ENCODE data around the gene ARHGAP15. TPM values are rescaled to one million over a fixed set of nuclear protein-coding genes. Genes with fewer than 3 reads are reported as not detected.

The ARHGAP15 gene
- total and polyA plus RNA-seq, 2 experiments from 2014 or later, result 0.26 TPM; not detected in 1

DNA sequence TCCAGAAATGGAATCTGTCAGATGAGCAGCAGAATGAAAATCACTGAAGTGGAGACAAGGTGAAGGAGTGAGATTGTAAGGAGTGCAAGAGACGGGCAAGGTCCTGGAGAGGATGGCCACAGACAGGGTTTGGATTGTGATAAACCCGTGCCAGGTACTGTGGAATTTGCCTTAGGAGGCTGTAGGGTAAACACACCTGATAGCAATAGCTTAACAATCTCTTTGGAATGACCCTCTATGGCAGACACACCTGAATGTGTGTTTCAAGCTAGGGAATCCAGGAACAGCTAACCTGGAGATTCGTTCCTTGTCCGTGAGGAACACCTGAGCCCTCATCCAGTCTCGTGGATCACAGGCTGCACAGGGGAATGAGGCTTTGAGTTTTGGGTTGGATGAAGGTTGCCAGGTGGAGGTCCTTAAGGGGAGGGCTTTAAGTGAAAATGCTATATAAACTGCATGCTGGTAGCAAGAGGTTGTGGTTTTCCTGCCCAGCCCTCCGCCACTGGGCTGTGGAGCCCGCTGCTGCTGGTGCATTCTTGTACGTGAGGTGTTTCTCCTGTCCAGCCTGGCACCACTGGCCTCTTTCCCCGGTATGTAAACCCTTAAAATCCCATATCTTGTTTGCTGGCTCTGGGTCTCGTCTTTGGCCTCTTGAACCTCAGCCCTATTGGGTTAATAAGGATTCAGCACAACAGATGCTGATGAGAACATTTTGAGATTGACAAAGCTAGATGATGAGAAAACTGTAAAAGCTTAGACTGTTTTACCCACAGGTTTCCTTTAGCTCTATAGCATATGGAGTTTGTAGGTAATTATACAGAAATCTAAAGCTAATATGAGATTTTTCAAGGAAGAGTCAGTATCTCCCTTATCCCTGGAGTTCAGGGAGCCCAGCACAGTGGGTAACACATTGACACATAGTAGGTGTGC is 117.9 kb downstream of the ARHGAP15 start:
- no peaks in the 10 kb centered on the region for H3K9me3 Mint-ChIP-seq
- Histone ChIP-seq H3K4me3 (no peak overlapping the region), H3K27ac (ENCODE audit: low read depth) (no peak overlapping the region), H3K27me3 (ENCODE audit: insufficient read depth) (no peaks in the 10 kb centered on the region), H3K79me2 (replicated peaks; ENCODE audit: insufficient read depth) (no peaks in the 10 kb centered on the region), H4K20me1 (replicated peaks; ENCODE audit: insufficient read depth) (no peaks in the 10 kb centered on the region), H3K4me1 (ENCODE audit: insufficient read depth) (peaks cover 2% of the 10 kb centered on the region; the same call in 1 of the 2 replicates), H2AFZ (no peak overlapping the region), H3K9me2 (ENCODE audit: insufficient read depth) (no peaks in the 10 kb centered on the region), H3K4me2 (no peak overlapping the region), H3F3A (replicated peaks; ENCODE audit: low read depth) (no peaks in the 10 kb centered on the region), H3K36me3 (ENCODE audit: insufficient read depth) (no peaks in the 10 kb centered on the region)
- TF ChIP-seq ZNF331 (CRISPR knock-in tag; IDR thresholded peaks at IDR 0.05; ENCODE audit: low read depth), result no peak
- TF ChIP-seq CREB1 (CRISPR knock-in tag; IDR thresholded peaks at IDR 0.05; ENCODE audit: low read depth), result no peak
- TF ChIP-seq, protein P1, sequence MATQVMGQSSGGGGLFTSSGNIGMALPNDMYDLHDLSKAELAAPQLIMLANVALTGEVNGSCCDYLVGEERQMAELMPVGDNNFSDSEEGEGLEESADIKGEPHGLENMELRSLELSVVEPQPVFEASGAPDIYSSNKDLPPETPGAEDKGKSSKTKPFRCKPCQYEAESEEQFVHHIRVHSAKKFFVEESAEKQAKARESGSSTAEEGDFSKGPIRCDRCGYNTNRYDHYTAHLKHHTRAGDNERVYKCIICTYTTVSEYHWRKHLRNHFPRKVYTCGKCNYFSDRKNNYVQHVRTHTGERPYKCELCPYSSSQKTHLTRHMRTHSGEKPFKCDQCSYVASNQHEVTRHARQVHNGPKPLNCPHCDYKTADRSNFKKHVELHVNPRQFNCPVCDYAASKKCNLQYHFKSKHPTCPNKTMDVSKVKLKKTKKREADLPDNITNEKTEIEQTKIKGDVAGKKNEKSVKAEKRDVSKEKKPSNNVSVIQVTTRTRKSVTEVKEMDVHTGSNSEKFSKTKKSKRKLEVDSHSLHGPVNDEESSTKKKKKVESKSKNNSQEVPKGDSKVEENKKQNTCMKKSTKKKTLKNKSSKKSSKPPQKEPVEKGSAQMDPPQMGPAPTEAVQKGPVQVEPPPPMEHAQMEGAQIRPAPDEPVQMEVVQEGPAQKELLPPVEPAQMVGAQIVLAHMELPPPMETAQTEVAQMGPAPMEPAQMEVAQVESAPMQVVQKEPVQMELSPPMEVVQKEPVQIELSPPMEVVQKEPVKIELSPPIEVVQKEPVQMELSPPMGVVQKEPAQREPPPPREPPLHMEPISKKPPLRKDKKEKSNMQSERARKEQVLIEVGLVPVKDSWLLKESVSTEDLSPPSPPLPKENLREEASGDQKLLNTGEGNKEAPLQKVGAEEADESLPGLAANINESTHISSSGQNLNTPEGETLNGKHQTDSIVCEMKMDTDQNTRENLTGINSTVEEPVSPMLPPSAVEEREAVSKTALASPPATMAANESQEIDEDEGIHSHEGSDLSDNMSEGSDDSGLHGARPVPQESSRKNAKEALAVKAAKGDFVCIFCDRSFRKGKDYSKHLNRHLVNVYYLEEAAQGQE (IDR thresholded peaks at IDR 0.05; ENCODE audit: unreplicated experiment), result no peak
- no peak for TF ChIP-seq STAT1 (IDR thresholded peaks at IDR 0.05; ENCODE audit: unreplicated experiment)
- TF ChIP-seq POLR2AphosphoS5 (IDR thresholded peaks at IDR 0.05; ENCODE audit: low read depth), result no peak
- TF ChIP-seq NANOG (IDR thresholded peaks at IDR 0.05; ENCODE audit: borderline replicate concordance), result no peak
- no peak overlapping the region for H3K27ac Mint-ChIP-seq
- ATAC-seq (no peak), DNase-seq (ENCODE audit: low spot score) (no peak)
- H3K4me3 Mint-ChIP-seq, result no peak overlapping the region
- H3K36me3 Mint-ChIP-seq (ENCODE audit: low read depth), result no peaks in the 10 kb centered on the region
- H3K27me3 Mint-ChIP-seq (ENCODE audit: insufficient read depth, low read depth, poor library complexity), result no peaks in the 10 kb centered on the region
- H3K4me1 Mint-ChIP-seq, result peaks cover under 1% of the 10 kb centered on the region; the same call in 2 of the 3 replicates

DNA sequence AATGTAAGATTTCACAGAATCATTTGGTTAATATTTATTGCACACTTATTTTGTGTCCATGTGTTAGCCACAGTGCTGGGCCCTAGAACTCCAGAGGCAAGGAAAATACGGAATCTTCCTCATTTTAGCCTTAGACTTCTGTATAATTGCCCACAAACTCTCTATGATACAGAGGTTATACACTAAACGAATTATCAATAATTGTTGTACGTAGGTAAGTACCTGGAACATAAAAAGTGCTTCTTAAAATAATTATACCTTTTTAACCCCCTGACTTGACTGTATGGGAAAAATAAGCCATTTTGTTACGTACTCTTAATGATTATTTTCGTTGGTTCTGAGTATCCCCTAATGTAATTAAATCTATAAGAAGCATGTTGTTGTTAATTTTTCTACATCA is 119.4 kb downstream of the ARHGAP15 start:
- Histone ChIP-seq H3K9me2 (ENCODE audit: insufficient read depth) (no peaks in the 10 kb centered on the region), H4K20me1 (replicated peaks; ENCODE audit: insufficient read depth) (no peaks in the 10 kb centered on the region), H3K4me1 (ENCODE audit: insufficient read depth) (no peaks in the 10 kb centered on the region), H3K27ac (ENCODE audit: low read depth) (no peak overlapping the region), H3K4me2 (no peak overlapping the region), H3F3A (replicated peaks; ENCODE audit: low read depth) (no peaks in the 10 kb centered on the region), H3K27me3 (ENCODE audit: insufficient read depth) (no peaks in the 10 kb centered on the region), H3K36me3 (ENCODE audit: insufficient read depth) (no peaks in the 10 kb centered on the region), H2AFZ (no peak overlapping the region), H3K79me2 (replicated peaks; ENCODE audit: insufficient read depth) (no peaks in the 10 kb centered on the region), H3K4me3 (no peak overlapping the region)
- H3K4me1 Mint-ChIP-seq, result 0 out of 3 replicates have a peak, but pooled peaks cover 2% of the 10 kb centered on the region
- H3K9me3 Mint-ChIP-seq, result 0 out of 3 replicates have a peak, but pooled peaks cover 2% of the 10 kb centered on the region
- no peaks in the 10 kb centered on the region for H3K27me3 Mint-ChIP-seq (ENCODE audit: insufficient read depth, low read depth, poor library complexity)
- ATAC-seq (no peak), DNase-seq (ENCODE audit: low spot score) (no peak)
- no peak overlapping the region for H3K27ac Mint-ChIP-seq
- H3K4me3 Mint-ChIP-seq, result no peak overlapping the region
- 0 out of 3 replicates have a peak, but pooled peaks cover 4% of the 10 kb centered on the region for H3K36me3 Mint-ChIP-seq (ENCODE audit: low read depth)
- TF ChIP-seq, protein P2, sequence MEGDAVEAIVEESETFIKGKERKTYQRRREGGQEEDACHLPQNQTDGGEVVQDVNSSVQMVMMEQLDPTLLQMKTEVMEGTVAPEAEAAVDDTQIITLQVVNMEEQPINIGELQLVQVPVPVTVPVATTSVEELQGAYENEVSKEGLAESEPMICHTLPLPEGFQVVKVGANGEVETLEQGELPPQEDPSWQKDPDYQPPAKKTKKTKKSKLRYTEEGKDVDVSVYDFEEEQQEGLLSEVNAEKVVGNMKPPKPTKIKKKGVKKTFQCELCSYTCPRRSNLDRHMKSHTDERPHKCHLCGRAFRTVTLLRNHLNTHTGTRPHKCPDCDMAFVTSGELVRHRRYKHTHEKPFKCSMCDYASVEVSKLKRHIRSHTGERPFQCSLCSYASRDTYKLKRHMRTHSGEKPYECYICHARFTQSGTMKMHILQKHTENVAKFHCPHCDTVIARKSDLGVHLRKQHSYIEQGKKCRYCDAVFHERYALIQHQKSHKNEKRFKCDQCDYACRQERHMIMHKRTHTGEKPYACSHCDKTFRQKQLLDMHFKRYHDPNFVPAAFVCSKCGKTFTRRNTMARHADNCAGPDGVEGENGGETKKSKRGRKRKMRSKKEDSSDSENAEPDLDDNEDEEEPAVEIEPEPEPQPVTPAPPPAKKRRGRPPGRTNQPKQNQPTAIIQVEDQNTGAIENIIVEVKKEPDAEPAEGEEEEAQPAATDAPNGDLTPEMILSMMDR (conservative IDR thresholded peaks at IDR 0.05; ENCODE audit: low read depth in 2 of 2), result no peak
- TF ChIP-seq, protein P3, sequence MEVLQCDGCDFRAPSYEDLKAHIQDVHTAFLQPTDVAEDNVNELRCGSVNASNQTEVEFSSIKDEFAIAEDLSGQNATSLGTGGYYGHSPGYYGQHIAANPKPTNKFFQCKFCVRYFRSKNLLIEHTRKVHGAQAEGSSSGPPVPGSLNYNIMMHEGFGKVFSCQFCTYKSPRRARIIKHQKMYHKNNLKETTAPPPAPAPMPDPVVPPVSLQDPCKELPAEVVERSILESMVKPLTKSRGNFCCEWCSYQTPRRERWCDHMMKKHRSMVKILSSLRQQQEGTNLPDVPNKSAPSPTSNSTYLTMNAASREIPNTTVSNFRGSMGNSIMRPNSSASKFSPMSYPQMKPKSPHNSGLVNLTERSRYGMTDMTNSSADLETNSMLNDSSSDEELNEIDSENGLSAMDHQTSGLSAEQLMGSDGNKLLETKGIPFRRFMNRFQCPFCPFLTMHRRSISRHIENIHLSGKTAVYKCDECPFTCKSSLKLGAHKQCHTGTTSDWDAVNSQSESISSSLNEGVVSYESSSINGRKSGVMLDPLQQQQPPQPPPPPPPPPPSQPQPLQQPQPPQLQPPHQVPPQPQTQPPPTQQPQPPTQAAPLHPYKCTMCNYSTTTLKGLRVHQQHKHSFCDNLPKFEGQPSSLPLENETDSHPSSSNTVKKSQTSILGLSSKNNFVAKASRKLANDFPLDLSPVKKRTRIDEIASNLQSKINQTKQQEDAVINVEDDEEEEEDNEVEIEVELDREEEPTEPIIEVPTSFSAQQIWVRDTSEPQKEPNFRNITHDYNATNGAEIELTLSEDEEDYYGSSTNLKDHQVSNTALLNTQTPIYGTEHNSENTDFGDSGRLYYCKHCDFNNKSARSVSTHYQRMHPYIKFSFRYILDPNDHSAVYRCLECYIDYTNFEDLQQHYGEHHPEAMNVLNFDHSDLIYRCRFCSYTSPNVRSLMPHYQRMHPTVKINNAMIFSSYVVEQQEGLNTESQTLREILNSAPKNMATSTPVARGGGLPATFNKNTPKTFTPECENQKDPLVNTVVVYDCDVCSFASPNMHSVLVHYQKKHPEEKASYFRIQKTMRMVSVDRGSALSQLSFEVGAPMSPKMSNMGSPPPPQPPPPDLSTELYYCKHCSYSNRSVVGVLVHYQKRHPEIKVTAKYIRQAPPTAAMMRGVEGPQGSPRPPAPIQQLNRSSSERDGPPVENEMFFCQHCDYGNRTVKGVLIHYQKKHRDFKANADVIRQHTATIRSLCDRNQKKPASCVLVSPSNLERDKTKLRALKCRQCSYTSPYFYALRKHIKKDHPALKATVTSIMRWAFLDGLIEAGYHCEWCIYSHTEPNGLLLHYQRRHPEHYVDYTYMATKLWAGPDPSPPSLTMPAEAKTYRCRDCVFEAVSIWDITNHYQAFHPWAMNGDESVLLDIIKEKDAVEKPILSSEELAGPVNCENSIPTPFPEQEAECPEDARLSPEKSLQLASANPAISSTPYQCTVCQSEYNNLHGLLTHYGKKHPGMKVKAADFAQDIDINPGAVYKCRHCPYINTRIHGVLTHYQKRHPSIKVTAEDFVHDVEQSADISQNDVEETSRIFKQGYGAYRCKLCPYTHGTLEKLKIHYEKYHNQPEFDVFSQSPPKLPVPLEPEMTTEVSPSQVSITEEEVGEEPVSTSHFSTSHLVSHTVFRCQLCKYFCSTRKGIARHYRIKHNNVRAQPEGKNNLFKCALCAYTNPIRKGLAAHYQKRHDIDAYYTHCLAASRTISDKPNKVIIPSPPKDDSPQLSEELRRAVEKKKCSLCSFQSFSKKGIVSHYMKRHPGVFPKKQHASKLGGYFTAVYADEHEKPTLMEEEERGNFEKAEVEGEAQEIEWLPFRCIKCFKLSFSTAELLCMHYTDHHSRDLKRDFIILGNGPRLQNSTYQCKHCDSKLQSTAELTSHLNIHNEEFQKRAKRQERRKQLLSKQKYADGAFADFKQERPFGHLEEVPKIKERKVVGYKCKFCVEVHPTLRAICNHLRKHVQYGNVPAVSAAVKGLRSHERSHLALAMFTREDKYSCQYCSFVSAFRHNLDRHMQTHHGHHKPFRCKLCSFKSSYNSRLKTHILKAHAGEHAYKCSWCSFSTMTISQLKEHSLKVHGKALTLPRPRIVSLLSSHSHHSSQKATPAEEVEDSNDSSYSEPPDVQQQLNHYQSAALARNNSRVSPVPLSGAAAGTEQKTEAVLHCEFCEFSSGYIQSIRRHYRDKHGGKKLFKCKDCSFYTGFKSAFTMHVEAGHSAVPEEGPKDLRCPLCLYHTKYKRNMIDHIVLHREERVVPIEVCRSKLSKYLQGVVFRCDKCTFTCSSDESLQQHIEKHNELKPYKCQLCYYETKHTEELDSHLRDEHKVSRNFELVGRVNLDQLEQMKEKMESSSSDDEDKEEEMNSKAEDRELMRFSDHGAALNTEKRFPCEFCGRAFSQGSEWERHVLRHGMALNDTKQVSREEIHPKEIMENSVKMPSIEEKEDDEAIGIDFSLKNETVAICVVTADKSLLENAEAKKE (CRISPR knock-in tag; IDR thresholded peaks at IDR 0.05), result no peak
- TF ChIP-seq EZH2phosphoT487 (IDR thresholded peaks at IDR 0.05; ENCODE audit: unreplicated experiment), result no peak
- TF ChIP-seq STAT1 (IDR thresholded peaks at IDR 0.05; ENCODE audit: unreplicated experiment), result no peak

All from GM23338 (cell line).